Astrocyte (in vitro differentiated cells and primary cell): Measurements from ENCODE around the gene PEX11B. TPM values are rescaled to one million over a fixed set of nuclear protein-coding genes. Genes with fewer than 3 reads are reported as not detected.

Experiments
- DNase-seq: peaks from one replicate; pipeline ENCODE4 v3.0.0-alpha.2; 2010; ENCODE audit warnings: low read depth
- FAIRE-seq: peaks from 2 replicates; lab custom pipeline; 2011; peaks lifted over from hg19 to GRCh38; lab: Jason Lieb, UNC
- H2AFZ ChIP-seq: 2 replicates; pipeline ENCODE4 v1.6.0; 2012; ENCODE audit warnings: low read depth, low read length, inconsistent platforms
- H3K27ac ChIP-seq: 2 replicates; pipeline ENCODE4 v1.5.1; 2011; ENCODE audit warnings: low read depth, low read length, inconsistent platforms
- H3K27me3 ChIP-seq: 2 replicates; pipeline ENCODE4 v1.6.0; 2011; ENCODE audit warnings: low read length, inconsistent platforms; ENCODE audit not compliant: insufficient read depth
- H3K36me3 ChIP-seq: 2 replicates; pipeline ENCODE4 v1.5.1; 2011; ENCODE audit warnings: low read length, inconsistent platforms; ENCODE audit not compliant: insufficient read depth
- H3K4me1 ChIP-seq: 2 replicates; pipeline ENCODE4 v1.5.1; 2011; ENCODE audit warnings: low read length, inconsistent platforms; ENCODE audit not compliant: insufficient read depth
- H3K4me2 ChIP-seq: 2 replicates; pipeline ENCODE4 v1.6.0; 2012; ENCODE audit warnings: low read length, inconsistent platforms
- H3K4me3 ChIP-seq: 2 replicates; pipeline ENCODE4 v1.5.1; 2011; ENCODE audit warnings: low read depth, mild to moderate bottlenecking, low read length, inconsistent platforms; ENCODE audit not compliant: insufficient read depth
- H3K79me2 ChIP-seq: 2 replicates; pipeline ENCODE4 v1.6.0; 2012; ENCODE audit warnings: mild to moderate bottlenecking, low read length, inconsistent platforms; ENCODE audit not compliant: insufficient read depth
- H3K9ac ChIP-seq: 2 replicates; pipeline ENCODE4 v1.6.0; 2012; ENCODE audit warnings: mild to moderate bottlenecking, low read length, inconsistent platforms
- H3K9me3 ChIP-seq: 2 replicates; pipeline ENCODE4 v1.5.1; 2012; ENCODE audit warnings: low read depth, mild to moderate bottlenecking, low read length, inconsistent platforms; ENCODE audit not compliant: insufficient read depth
- H4K20me1 ChIP-seq: 2 replicates; pipeline ENCODE4 v1.6.0; 2012; ENCODE audit warnings: low read length, inconsistent platforms; ENCODE audit not compliant: insufficient read depth
- H3K27ac Mint-ChIP-seq: one replicate; pipeline ENCODE4 v1.8.0; 2021; ENCODE audit warnings: mild to moderate bottlenecking, mixed read lengths; ENCODE audit not compliant: unreplicated experiment
- H3K27me3 Mint-ChIP-seq: one replicate; pipeline ENCODE4 v1.8.0; 2021; ENCODE audit warnings: low read depth, mixed read lengths; ENCODE audit not compliant: unreplicated experiment
- H3K36me3 Mint-ChIP-seq: one replicate; pipeline ENCODE4 v1.8.0; 2021; ENCODE audit warnings: low read depth, mixed read lengths; ENCODE audit not compliant: unreplicated experiment
- H3K4me1 Mint-ChIP-seq: one replicate; pipeline ENCODE4 v1.8.0; 2021; ENCODE audit warnings: low read depth, mixed read lengths; ENCODE audit not compliant: unreplicated experiment
- H3K4me3 Mint-ChIP-seq: one replicate; pipeline ENCODE4 v1.8.0; 2021; ENCODE audit warnings: mild to moderate bottlenecking, moderate library complexity, mixed read lengths; ENCODE audit not compliant: unreplicated experiment
- H3K9me3 Mint-ChIP-seq: one replicate; pipeline ENCODE4 v1.8.0; 2021; ENCODE audit warnings: mild to moderate bottlenecking, mixed read lengths; ENCODE audit not compliant: unreplicated experiment
- EZH2 ChIP-seq: IDR thresholded peaks from 2 replicates; pipeline ENCODE4 v1.6.1; 2012; ENCODE audit warnings: mild to moderate bottlenecking, low read length, inconsistent platforms; ENCODE audit not compliant: insufficient read depth
- total RNA-seq: library from RNA; stranded (reverse); gene quantifications from 2 replicates; pipeline ENCODE4 v1.2.1, GENCODE V29; 2021
- TF ChIP-seq, protein P1 (sequence below): IDR thresholded peaks from 2 replicates; pipeline ENCODE4 v1.5.1; 2011; ENCODE audit warnings: low read depth, mild to moderate bottlenecking, inconsistent platforms, low read length, moderate library complexity; ENCODE audit not compliant: insufficient read depth

The PEX11B gene
- total RNA-seq, 1 donor from 2014 or later, result 20.7 TPM

DNA sequence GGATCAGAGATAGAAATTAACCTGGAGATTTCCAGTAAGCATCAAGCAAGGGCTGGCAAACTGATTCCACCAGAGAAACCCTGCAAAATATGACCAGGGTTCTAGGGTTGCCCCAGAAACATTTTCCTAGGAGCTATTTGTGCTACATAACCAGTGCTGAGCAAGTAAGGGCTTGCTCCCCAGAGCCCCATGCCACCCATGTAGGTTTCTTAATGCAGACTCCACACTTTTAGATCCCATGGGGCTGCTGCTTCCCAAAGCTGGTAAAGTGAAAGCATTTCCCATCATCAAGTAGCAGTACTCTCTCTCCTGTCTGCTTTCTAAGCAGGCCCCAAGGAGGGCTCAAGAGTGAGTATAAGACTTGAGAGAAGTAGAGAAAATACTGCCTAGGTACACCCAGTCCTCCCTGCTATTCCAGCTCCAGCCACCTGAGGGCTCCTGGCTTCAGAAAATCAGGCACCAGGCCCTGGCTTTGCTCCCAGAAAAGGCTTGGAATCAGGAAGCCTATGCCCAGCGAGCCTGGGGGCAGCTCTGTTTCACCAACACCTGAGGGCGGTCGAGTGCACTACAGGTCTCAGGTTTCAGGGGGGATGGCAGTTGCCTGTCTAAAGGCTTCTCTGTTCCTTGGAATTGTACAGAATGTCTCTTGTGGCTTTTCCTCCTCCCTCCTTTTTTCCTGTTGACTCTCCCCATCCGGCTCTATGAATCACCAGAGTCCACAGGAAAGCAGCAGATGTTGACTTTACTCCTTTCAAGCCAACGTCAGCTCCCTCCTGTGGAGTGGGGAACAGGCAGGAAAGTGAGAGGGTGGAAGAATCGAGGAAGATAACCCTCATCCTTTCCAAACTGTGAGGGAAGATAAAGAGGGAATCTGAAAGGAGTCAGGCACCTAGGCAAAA, 26.7 kb downstream of the PEX11B start:
- H3K4me1 ChIP-seq, result peaks cover 24% of the 10 kb centered on the region
- peak; percentile 99 for DNase-seq
- no peak for TF ChIP-seq EZH2
- TF ChIP-seq, protein P1, sequence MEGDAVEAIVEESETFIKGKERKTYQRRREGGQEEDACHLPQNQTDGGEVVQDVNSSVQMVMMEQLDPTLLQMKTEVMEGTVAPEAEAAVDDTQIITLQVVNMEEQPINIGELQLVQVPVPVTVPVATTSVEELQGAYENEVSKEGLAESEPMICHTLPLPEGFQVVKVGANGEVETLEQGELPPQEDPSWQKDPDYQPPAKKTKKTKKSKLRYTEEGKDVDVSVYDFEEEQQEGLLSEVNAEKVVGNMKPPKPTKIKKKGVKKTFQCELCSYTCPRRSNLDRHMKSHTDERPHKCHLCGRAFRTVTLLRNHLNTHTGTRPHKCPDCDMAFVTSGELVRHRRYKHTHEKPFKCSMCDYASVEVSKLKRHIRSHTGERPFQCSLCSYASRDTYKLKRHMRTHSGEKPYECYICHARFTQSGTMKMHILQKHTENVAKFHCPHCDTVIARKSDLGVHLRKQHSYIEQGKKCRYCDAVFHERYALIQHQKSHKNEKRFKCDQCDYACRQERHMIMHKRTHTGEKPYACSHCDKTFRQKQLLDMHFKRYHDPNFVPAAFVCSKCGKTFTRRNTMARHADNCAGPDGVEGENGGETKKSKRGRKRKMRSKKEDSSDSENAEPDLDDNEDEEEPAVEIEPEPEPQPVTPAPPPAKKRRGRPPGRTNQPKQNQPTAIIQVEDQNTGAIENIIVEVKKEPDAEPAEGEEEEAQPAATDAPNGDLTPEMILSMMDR, result peak; percentile 100
- peaks cover 17% of the 10 kb centered on the region for H3K4me1 Mint-ChIP-seq
- H3K36me3 ChIP-seq, result no peaks in the 10 kb centered on the region
- no peaks in the 10 kb centered on the region for H3K79me2 ChIP-seq
- no peaks in the 10 kb centered on the region for H3K9me3 ChIP-seq
- H3K27ac Mint-ChIP-seq, result peak overlapping the region; percentile 94
- peak overlapping the region; percentile 77 for H3K4me2 ChIP-seq
- no peaks in the 10 kb centered on the region for H3K9me3 Mint-ChIP-seq
- H2AFZ ChIP-seq, result peak overlapping the region; percentile 58
- H3K36me3 Mint-ChIP-seq, result peaks cover 7% of the 10 kb centered on the region
- H3K9ac ChIP-seq, result peak overlapping the region; percentile 51
- peak overlapping the region; percentile 11 for H3K4me3 ChIP-seq
- peak overlapping the region; percentile 69 for H3K4me3 Mint-ChIP-seq
- peak overlapping the region; percentile 86 for H3K27ac ChIP-seq
- no peaks in the 10 kb centered on the region for H4K20me1 ChIP-seq
- H3K27me3 Mint-ChIP-seq, result peaks cover 11% of the 10 kb centered on the region
- no peaks in the 10 kb centered on the region for H3K27me3 ChIP-seq
- FAIRE-seq, result peak; percentile 55

DNA sequence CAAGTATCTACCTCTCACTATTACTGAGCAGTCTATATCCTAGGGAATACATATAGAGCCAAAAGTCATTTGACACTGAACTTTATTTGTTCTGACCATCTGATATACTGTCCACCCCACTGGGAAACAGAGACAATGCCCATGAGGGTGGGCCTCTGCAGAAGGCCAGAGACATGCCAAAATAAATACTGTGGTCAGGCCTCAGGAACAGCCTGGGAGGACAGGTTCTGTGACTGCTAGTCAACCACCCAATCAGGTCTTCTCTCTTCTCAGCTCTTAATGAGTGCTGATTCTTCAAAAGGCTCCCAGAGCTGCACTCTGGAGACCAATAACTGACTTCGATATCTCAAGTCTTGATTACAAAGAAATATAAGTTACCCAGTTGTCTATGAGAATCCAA, 27.4 kb downstream of the PEX11B start:
- TF ChIP-seq, protein P1, result no peak
- TF ChIP-seq EZH2, result no peak
- H3K79me2 ChIP-seq, result no peaks in the 10 kb centered on the region
- H3K27ac ChIP-seq, result peak overlapping the region; percentile 86
- Mint-ChIP-seq H3K9me3 (no peaks in the 10 kb centered on the region), H3K4me3 (no peak overlapping the region), H3K27ac (peak overlapping the region; percentile 53), H3K27me3 (peaks cover 5% of the 10 kb centered on the region), H3K36me3 (peaks cover 5% of the 10 kb centered on the region), H3K4me1 (peaks cover 17% of the 10 kb centered on the region)
- H3K36me3 ChIP-seq, result no peaks in the 10 kb centered on the region
- no peaks in the 10 kb centered on the region for H3K9me3 ChIP-seq
- FAIRE-seq (no peak), DNase-seq (peak; percentile 61)
- H3K9ac ChIP-seq, result peak overlapping the region; percentile 42
- H3K4me2 ChIP-seq, result peak overlapping the region; percentile 66
- no peak overlapping the region for H3K4me3 ChIP-seq
- no peak overlapping the region for H2AFZ ChIP-seq
- H3K27me3 ChIP-seq, result no peaks in the 10 kb centered on the region
- H4K20me1 ChIP-seq, result no peaks in the 10 kb centered on the region
- H3K4me1 ChIP-seq, result peaks cover 26% of the 10 kb centered on the region

DNA sequence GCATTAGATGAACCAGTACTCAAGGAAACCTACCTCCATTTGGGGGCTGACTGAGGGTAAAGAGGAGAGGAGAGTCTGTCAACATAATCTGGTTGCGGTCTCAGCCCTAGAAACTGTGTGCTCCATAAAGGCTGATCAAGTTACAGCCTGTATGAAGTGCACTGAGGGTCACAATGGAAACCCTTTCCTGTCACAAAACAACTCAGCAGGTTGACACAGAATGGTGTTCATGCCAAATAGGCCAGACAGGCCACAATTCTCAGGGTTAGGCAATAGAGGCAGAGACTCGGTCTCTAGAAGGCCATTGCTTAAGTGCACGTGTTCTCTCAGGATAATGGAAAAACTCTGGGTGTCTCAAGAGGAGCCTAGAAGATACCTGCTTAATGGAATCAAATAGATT, 28.8 kb downstream of the PEX11B start:
- no peak overlapping the region for H3K4me3 Mint-ChIP-seq
- no peak overlapping the region for H3K27ac Mint-ChIP-seq
- Histone ChIP-seq H2AFZ (no peak overlapping the region), H3K4me1 (peaks cover 28% of the 10 kb centered on the region), H3K4me3 (no peak overlapping the region), H3K27ac (no peak overlapping the region), H3K36me3 (no peaks in the 10 kb centered on the region), H3K9me3 (no peaks in the 10 kb centered on the region), H4K20me1 (no peaks in the 10 kb centered on the region), H3K27me3 (no peaks in the 10 kb centered on the region), H3K9ac (no peak overlapping the region), H3K79me2 (no peaks in the 10 kb centered on the region), H3K4me2 (no peak overlapping the region)
- peaks cover 5% of the 10 kb centered on the region for H3K36me3 Mint-ChIP-seq
- TF ChIP-seq, protein P1, result no peak
- TF ChIP-seq EZH2, result no peak
- peaks cover 7% of the 10 kb centered on the region for H3K27me3 Mint-ChIP-seq
- H3K9me3 Mint-ChIP-seq, result no peaks in the 10 kb centered on the region
- FAIRE-seq (no peak), DNase-seq (no peak)
- peaks cover 24% of the 10 kb centered on the region for H3K4me1 Mint-ChIP-seq
